GM19238 (cell line): ENCODE results near the gene ITPRIPL1.
A peak's percentile ranks its signal among the peaks of the same experiment; 100 is the strongest.
"Not testable (repeated sequence)": the region's sequence is repeated elsewhere in the genome, so short reads cannot be mapped to it uniquely, and the experiment has no call there.

Experiments used
- DNase-seq: peaks from one replicate; pipeline ENCODE4 v3.0.0; 2011; ENCODE audit warnings: low spot score; ENCODE audit not compliant: insufficient read length

The ITPRIPL1 gene, protein sequence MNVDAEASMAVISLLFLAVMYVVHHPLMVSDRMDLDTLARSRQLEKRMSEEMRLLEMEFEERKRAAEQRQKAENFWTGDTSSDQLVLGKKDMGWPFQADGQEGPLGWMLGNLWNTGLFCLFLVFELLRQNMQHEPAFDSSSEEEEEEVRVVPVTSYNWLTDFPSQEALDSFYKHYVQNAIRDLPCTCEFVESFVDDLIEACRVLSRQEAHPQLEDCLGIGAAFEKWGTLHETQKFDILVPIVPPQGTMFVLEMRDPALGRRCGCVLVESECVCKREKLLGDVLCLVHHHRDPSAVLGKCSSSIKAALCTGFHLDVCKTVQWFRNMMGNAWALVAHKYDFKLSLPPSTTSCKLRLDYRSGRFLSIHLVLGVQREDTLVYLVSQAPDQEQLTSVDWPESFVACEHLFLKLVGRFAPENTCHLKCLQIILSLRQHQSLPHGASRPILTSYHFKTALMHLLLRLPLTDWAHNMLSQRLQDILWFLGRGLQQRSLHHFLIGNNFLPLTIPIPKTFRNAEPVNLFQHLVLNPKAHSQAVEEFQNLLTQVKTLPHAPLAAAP

DNA sequence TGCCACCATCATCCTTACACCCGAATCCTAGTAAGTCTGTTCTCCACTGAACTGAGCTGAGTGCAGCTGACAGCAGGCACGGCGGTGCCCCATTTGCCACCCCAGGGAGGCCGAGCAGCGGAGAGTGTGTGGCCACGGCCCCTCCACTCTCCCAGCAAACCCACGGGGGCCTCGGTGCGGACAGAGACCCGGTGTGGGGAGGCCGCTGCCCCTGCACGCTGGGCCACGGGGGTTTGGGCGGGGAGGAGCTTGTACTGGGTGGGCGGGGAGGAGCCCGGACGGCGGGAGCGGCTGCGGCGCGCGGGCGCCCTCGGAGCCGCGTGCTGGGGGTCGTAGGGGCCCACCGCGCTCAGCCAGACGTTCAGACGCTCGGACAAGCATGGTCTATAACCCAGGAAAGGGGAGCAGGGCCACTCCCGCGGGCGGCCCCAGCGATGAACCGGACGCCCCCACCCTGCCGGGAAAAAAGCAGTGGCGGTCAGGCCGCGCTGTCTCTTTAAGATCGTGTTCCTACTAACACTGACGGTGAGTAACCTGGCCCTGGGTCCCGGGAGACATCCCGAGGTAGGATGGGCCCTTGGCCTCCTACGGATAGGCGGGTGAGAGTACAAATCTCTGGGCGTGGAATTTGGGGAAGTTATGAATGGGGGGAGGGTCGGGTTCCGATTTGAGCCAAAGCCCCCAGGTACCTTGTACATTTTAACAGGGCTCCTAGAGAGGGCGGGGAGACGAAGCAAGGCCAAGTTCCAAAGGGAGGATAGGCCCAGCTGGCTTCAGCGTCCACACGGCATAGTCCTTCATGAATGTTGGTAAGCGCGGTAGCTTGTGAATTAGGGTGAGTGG lies at the start of gene ITPRIPL1:
TSS of gene ITPRIPL1 (plus strand) at position 277 of the 843 bp plus-strand sequence. CDS start at position 800, 523 bp downstream.
- no peak for DNase-seq

DNA sequence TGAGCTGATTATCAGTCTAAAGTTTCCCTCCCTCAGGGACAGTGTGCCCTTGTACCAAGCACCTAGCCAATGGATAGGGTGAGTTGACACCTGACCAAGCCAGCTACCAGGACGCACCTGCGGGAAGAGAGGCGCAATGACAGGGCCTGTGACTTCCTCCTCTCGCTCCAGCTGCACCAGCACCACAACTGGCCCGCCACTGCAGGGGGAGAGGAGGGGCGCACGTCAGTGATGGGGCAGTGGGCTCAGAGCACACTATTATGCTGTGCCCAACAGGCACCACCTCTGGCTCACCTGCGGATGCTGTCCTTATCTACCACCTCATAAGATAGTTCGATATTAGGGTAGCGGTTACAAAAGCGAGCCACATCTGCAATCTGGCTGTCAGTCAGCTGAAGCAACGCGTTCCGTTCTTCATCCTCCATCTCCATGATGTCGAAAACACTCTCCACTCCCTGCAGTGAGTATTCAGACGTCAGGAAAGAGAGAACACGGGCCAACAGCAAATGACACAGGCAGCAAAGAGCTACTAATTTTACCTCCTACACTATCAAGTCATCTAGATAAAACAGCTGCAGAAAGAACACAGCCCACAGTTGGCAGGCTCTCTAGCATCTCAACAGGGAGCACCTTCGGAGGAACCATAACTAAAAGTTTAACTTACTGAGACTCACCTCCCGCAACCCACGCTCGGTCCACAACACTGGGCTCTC lies 48.2 kb upstream of the ITPRIPL1 start:
- no peak for DNase-seq

DNA sequence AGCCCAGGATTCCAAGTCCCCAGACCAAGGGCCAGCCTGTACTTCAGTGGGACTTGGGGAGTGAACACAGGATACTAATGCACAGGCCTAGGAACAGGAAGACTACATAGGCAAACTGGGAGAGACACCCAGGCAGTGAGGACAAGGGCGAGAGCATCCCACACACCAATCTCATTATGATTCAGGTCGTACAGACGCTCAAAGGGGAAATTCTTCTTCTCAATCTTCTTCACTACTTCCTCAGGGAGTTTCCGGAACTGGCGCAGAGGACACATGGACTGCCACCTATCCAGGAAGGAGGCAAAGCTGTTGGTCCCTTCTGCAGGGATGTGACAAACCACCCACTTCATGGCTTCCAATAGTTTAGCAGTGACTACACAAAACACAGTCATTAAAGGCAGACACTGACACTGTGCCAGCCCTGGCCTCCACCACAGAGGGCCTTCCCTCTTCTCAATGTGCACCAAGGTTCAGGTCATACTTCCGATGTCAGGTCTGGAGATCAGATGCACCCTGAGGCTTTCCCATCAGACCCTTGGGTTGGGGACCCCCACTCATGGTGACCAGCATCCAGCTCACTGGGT lies 37.8 kb upstream of the ITPRIPL1 start:
- no peak for DNase-seq

DNA sequence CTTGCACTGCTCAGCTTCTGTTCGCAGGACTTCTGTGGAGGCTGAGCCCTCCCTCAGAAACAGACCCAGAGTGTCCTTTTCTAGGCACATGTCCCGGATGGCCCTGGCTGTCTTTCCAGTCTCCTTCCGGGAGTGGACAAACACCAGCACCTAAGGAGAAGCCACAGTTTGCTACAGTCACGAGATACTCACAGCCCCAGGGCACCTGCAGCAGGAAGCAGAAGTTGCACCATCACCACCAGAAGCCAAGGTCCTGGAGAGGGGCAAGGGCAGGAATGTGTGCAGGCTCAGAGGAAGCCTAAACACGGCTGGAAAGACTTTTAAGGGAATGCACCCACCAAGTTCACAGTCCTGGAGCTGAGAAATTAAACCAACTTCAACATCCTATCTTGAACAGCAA lies 33.4 kb upstream of the ITPRIPL1 start:
- DNase-seq, result no peak

DNA sequence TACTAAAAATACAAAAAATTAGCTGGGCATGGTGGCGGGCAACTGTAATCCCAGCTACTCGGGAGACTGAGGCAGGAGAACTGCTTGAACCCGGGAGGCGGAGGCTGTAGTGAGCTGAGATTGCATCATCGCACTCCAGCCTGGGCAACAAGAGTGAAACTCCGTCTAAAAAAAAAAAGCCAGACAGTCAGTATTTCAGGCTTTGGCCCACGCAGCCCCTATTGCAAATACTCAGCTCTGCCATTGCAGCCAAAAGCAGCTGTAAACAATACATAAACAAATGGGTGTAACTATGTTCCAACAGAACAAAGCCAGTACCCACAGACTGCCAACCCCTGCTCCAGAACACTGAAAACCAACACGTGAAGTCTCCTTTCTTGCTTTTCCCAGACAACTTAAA lies 30.8 kb upstream of the ITPRIPL1 start:
- DNase-seq, result not testable (repeated sequence)

DNA sequence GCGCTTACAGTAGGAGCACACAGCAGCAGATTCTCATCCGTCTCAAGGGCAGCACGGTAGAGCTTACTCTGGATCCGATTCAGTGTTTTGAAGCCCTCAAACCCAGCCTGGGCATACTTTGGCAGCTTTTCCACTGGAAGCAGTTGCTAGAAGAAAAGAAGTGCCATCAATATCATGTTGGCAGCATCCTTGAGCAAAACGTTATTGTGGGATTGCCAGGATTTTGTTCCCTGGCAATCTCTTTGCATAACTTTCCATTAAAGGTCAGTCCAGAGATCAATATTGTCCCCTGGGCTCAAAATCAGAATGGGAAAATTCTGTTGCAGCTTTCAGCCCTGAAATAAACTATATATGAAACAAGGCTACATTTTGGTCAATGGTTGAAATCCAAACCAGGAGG lies 28.2 kb upstream of the ITPRIPL1 start:
- no peak for DNase-seq

DNA sequence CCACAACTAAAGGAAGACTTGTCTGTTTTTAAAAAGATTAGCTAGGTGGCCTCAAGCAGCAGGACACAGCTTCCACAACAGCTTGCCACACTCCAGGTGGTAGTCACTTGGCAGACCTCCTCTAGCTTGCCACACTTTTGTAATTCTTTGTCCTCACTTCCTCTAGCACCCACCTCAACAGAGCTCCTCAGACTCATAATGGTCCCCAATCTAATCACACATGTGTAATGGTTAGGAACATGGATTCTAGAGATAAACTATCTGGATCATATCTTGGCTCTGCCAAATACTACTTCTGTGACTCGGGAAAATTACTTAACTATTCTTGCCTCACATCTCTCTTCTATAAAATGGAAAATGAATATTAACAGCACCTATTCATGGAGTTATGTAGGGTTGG lies 23.3 kb upstream of the ITPRIPL1 start:
- DNase-seq, result no peak

DNA sequence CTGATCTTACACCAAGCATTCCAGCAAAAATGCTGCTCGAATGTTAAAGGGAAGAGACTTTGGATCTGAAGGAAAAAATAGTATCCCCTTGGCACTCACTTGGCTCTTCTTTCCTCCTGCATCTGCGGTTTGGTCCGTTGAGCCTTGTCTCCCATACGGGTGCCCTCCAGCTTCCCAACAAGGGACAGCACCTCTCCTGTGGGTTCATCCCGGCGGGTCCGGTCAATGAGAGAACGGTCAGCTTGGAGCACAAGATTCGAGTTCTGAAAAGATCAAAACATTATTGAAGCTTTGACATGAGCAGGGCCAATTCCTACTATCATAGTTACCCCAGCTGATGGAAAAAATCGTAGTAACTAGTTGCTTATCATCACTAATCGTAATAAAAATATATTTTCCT lies 20.5 kb upstream of the ITPRIPL1 start:
- no peak for DNase-seq

DNA sequence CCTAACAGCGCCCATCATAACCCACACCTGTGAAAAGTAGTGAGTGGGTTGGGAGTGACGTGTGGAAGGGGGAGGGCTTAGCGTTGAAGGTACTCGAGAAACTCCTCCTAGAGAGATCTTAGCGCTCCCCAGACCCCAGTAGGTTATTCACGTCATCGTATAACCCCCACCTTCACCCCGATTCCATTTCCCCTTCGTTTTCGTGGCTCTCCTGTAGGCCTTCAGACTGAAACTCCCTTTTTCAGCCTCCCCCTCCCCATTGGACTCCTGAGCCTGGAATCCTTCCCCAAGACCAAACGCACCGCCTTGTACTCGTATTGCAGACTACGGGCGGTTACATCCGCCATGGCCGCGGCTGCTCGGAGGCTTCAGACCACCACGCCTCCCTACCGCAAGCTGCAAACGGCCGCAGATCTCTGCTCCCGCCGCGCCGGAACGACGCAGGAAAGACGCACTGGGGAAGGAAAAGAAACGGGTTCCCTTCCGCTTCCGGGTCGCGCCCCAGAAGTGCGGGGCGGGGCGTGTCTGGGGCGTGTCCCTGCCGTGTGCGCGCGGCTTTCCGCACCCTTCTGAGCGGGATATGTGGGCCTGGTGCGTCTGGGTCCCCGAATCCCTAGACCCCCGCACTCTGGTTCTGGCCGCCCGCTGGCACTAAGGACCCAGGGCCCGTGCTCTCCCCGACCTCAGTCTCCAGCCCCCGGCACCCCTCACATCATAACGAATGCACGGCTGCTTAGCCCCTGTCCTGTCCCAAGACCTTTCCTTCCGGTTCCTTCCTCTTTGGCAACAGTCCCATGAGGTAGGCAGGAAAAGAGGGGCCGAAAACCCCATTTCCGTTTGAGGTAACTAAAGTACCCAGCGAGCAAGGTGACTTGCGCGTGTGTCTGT lies 19.8 kb upstream of the ITPRIPL1 start, which contains the start of gene SNRNP200:
TSS of gene SNRNP200 (minus strand) at position 456 of the 888 bp plus-strand sequence. CDS start at position 347, 109 bp downstream.
- DNase-seq, result peak; percentile 78

DNA sequence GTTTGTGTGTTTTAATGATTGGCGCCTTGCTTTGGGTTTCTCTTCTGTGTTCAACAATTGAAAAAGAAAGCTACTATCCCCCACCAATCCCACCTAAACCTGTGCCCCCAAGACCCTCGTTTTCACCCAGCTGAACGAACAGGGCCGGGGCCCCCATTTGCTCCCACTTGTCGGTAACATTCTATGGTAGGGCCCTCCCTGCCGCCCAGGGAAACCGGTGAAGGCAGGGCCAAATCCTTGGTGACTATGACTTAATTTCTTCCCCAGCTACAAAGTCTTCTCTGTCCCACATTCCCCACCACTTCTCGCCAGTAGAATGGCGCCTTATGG lies 19.2 kb upstream of the ITPRIPL1 start:
- no peak for DNase-seq

DNA sequence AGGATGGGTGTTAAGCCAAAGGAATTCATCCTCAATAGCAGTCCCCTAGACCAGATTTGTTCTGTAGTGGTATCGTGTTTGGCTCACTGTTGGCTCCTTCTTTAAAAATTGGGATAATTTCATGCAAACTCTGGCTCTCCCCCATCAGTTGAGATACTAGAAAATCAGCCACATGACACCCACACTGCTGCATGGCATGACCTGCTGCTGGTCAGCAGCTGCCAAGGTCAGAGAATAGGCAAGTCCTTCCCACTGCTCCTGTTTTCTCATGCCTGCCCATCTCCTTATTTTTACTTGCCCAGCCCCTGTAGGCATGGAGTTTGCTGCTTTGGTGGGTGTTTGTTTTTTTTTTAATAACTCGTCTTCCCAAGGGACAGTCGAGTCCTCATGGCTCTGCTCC lies 18.7 kb upstream of the ITPRIPL1 start:
- DNase-seq, result no peak

DNA sequence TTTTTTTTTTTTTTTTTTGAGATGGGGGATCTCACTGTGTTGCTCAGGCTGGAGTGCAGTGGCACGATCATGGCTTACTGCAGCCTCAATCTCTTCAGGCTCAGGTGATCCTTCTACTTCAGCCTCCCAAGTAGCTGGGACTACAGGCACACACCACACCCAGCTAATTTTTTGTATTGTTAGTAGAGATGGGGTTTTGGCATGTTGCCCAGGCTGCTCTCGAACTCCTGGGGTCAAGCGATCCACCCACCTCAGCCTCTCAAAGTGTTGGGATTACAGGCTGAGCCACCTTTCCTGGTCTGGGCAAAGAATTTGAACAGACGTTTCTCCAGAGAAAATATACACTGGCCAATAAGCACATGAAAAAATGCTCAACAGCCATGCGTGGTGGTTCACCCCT lies 16.9 kb upstream of the ITPRIPL1 start:
- no peak for DNase-seq

DNA sequence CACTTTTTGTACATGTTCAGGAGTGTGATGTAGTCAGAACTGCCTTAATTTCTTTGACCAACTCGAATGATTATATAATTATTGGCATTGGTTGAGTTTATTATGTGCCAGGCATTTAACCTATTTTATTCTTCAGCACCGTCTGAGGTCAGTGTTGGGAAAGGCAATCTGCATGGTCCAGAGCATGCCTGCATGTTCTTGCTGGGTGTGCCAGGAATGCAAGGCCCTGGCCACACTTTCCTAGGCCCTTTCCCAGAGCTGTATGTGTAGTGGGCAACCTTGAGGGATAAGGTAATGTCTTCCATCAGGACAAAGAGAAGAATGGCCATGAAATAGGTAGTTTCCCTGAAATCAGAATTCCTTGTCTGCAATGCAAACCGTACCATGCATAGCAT lies 10.1 kb upstream of the ITPRIPL1 start:
- no peak for DNase-seq

DNA sequence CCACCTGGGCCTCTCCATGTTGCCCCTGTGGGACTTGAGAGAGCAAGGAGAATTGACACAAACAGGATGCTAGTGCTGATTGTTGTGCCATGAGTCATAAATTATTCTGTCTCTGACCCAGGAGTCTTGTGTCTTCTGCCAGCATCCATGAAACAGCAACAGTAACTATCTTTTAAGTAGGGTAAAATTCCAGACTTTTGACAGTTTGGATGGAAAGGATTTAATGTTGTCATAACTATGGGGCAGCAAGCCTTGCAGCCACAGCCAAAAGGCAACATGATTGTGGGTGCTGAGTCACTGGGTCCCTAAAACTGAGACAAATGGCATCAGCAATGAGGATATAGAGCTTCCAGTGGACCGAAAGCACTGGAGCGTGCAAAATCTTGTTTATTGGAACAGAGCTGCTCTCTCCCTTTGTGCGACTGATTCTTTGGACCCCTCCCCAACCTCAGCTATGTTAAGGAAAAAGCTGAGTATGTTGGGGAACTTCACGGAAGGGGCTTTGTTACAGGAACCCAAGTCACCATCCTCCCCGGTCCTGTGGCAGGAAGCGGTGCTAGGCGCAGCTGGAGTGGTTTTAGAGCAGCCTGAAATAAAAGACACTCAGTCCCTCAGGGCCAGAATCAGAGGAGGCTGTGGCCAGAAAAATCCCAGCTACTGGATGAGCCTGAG lies 9.6 kb upstream of the ITPRIPL1 start:
- DNase-seq, result no peak

DNA sequence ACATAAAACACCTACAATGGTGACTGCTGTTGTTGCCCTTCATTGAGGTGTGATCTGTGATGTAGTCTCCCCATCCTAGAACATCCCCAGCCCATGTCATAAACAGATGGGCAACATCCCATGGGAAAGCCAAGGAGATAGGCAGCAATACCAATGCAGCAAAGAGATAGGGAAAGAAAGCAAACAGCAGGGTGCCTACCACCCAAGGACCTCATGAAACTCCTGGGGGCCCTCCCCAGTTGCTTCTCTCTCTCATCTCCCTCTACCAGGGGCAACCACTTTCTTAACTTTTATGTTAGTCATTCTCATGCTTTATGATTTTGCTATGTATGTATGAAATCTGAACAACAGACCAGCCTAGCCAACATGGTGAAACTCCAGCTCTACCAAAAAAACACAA lies 8.1 kb upstream of the ITPRIPL1 start:
- DNase-seq, result no peak

DNA sequence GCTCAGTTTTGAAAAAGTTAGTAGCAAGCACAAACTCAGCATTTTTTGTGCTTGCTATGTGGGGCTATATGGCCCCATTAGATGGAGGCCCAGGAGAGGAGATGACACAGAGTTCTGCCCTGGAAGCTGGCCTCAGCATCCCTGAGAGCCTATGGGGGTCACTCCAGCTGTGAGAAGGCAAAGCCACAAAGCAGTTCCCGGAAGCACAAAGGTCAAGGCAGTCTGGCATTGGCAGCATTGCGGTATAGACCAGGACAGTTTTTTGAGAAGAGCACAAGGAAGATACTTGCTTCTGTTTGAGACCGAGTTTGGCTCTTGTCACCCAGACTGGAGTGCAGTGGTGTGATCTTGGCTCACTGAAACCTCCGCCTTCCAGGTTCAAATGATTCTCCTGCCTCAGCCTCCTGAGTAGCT lies 7.5 kb upstream of the ITPRIPL1 start:
- DNase-seq, result no peak

DNA sequence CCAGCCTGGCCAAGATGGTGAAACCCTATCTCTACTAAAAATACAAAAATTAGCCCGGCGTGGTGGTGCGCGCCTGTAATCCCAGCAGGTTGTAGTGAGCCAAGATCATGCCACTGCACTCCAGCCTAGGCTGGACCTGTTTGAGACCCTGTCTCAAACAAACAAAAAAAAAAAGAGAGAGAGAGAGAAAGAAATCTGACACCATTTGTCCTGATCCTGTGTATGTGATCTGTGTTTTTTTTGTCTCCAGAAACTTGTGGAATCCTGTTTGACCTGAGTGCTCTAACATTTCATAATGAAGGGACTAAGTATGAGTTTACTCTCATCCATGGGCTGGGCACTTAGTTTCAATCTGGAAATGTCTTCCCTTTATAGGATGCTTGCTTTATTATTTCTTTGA lies 6.4 kb upstream of the ITPRIPL1 start:
- no peak for DNase-seq

DNA sequence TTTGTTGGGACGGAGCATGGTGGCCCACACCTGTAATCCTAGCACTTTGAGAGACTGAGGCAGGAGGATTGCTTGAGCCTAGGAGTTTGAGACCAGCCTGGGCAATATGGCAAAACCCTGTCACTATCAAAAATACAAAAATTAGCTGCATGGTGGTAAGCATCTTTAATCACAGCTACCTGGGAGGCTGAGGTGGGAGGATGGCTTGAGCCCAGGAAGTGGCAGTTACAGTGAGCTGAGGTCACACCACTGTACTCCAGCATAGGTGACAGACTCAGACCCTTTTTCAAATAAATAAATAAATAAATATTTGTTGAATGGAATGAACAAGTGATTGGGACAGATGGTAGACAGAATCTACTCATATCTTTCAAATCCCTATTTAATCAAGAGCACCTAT lies 5.7 kb upstream of the ITPRIPL1 start:
- DNase-seq, result no peak

DNA sequence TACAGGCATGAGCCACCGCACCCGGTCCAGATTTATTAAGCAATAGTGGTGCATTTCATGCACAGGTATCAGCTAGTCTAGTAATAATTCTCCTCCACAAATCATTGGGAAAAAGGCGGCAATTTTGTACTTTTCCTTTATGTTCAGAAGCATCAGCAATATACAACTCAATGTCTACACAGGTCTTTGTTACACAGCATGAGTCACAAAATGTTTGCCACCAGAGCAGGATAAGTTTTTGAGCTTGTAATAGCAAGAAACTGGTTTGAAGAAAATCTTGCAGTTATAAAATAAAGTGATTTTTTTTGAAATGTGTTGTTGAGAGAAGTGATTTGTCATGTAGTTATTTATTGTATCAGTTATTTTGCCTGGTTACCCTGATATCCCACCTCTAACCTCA lies 4.8 kb upstream of the ITPRIPL1 start:
- DNase-seq, result no peak
